GM12891 (cell line): ENCODE data around the gene SLFN12.

Experiments used
- PAX5 ChIP-seq: IDR thresholded peaks from 2 replicates; pipeline ENCODE4 v1.6.1; 2011; ENCODE audit warnings: low read length, moderate library complexity, mild to moderate bottlenecking; ENCODE audit not compliant: insufficient read depth, severe bottlenecking
- POLR2A ChIP-seq: IDR thresholded peaks from 2 replicates; pipeline ENCODE4 v1.6.1; 2011; ENCODE audit warnings: low read depth, low read length, control low read depth
- POLR2AphosphoS5 ChIP-seq: IDR thresholded peaks from 2 replicates; pipeline ENCODE4 v1.6.1; 2011; ENCODE audit warnings: low read depth, low read length, control low read depth
- POU2F2 ChIP-seq: IDR thresholded peaks from 2 replicates; pipeline ENCODE4 v1.6.1; 2011; ENCODE audit warnings: low read depth, mild to moderate bottlenecking, control low read depth, low read length, moderate library complexity
- TAF1 ChIP-seq: IDR thresholded peaks from 2 replicates; pipeline ENCODE4 v1.6.1; 2011; ENCODE audit warnings: low read depth, low read length, control low read depth

- TF ChIP-seq POLR2AphosphoS5: no peak
- TF ChIP-seq POLR2A: no peak
- TF ChIP-seq TAF1: no peak
- TF ChIP-seq PAX5: no peak
- TF ChIP-seq POU2F2: no peak
Observed at GRCh38 chr17:35479271-35479670, 47.0 kb upstream of the SLFN12 start.
